Caco-2 (cell line): ENCODE data around the gene KDM4F. TPM values are rescaled to one million over a fixed set of nuclear protein-coding genes. Genes with fewer than 3 reads are reported as not detected.

ENCODE experiments used
- BruUV-seq: library from RNA; stranded (reverse); fragments of 400-500 nt; replicated peaks from 2 replicates; lab custom pipeline; 2021; lab: Mats Ljungman, UMichigan
- CTCF ChIA-PET: fragments of 300-600 bp; sonication (Branson Sonifier 250); formaldehyde crosslinking; loops from one replicate; lab custom pipeline; 2022; ENCODE audit warnings: antibody characterized with exemption; lab: Charles Lee
- POLR2A ChIA-PET: fragments of 300-600 bp; sonication (Branson Sonifier 250); formaldehyde crosslinking; loops from one replicate; lab custom pipeline; 2022; ENCODE audit warnings: antibody characterized with exemption; lab: Charles Lee
- DNase-seq, 2 experiments: peaks; one replicate each; pipeline versions ENCODE4 v3.0.0 to v3.0.0-alpha.2; 2020 to 2022
- H3K27me3 ChIP-seq: replicated peaks from 2 replicates; pipeline ENCODE4 v1.6.0; 2011; ENCODE audit warnings: low read length; ENCODE audit not compliant: control insufficient read depth, insufficient read depth
- H3K36me3 ChIP-seq: 2 replicates; pipeline ENCODE4 v1.5.1; 2011; ENCODE audit warnings: low read length; ENCODE audit not compliant: control insufficient read depth, insufficient read depth
- H3K4me1 ChIP-seq: fragments of 250-450 bp; sonication (Bioruptor Pico); 2 replicates; pipeline ENCODE4 v1.5.1; 2020; ENCODE audit warnings: mild to moderate bottlenecking
- H3K4me3 ChIP-seq: 2 replicates; pipeline ENCODE4 v1.5.1; 2011; ENCODE audit warnings: low read depth, mild to moderate bottlenecking, control low read depth, low read length
- H3K9me3 ChIP-seq: fragments of 250-450 bp; sonication (Bioruptor Pico); 2 replicates; pipeline ENCODE4 v1.5.1; 2020; ENCODE audit warnings: mild to moderate bottlenecking, moderate library complexity
- H3K27ac Mint-ChIP-seq: one replicate; pipeline ENCODE4 v1.8.0; 2022; ENCODE audit warnings: mixed read lengths; ENCODE audit not compliant: unreplicated experiment
- H3K27me3 Mint-ChIP-seq: one replicate; pipeline ENCODE4 v1.8.0; 2022; ENCODE audit warnings: mixed read lengths; ENCODE audit not compliant: insufficient read depth, unreplicated experiment
- H3K36me3 Mint-ChIP-seq: one replicate; pipeline ENCODE4 v1.8.0; 2022; ENCODE audit warnings: mild to moderate bottlenecking, mixed read lengths; ENCODE audit not compliant: insufficient read depth, unreplicated experiment
- H3K4me1 Mint-ChIP-seq: one replicate; pipeline ENCODE4 v1.8.0; 2022; ENCODE audit warnings: low read depth, mixed read lengths; ENCODE audit not compliant: unreplicated experiment
- H3K4me3 Mint-ChIP-seq: one replicate; pipeline ENCODE4 v1.8.0; 2022; ENCODE audit warnings: mild to moderate bottlenecking, moderate library complexity, mixed read lengths; ENCODE audit not compliant: unreplicated experiment
- H3K9me3 Mint-ChIP-seq: one replicate; pipeline ENCODE4 v1.8.0; 2022; ENCODE audit warnings: mixed read lengths; ENCODE audit not compliant: unreplicated experiment
- intact Hi-C: fragments of 100-400 bp; cut with micrococcal nuclease; formaldehyde crosslinking; loops from one replicate; pipeline ENCODE4 v1.10.0; 2022; ENCODE audit not compliant: unreplicated experiment
- total RNA-seq: library from RNA; stranded (reverse); gene quantifications from 2 replicates; pipeline ENCODE4 v1.2.3, GENCODE V29; 2022
- TF ChIP-seq, protein P1 (sequence below), 2 experiments: fragments of 200-600 bp in 1 of 2; IDR thresholded peaks; 1 replicate in 1 of 2; 2 replicates in 1 of 2; pipeline versions ENCODE4 v1.5.1 to v1.8.0; 2011 to 2022; ENCODE audit warnings: antibody characterized with exemption in 1 of 2, control low read depth in 1 of 2, inconsistent platforms in 1 of 2, low read depth in 1 of 2, low read length in 1 of 2, mild to moderate bottlenecking in 1 of 2, moderate library complexity in 1 of 2; ENCODE audit not compliant: insufficient read depth in 1 of 2, severe bottlenecking in 1 of 2, unreplicated experiment in 1 of 2

KDM4F gene
- total RNA-seq, 1 experiment from 2014 or later, result not detected

DNA sequence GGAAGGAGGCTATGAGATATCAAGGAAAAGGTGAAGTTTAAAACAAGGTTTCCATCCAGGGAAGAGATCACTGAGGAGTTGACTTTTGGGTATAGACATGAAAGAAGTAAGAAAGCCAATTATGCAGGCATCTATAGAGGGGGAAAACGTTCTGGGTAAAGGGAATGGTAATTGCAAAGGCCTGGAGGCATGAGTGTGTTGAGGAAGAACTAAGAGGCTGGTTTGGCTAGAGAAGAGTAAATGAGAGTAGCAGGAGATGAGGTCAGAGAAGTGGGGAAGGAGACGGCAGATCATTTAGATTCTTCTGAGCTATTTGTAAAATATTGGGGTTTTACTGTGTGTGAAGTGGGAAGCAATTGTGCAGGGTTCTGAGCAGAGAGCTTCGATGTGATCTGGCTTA is 48.0 kb downstream of the KDM4F start:
- H3K4me3 Mint-ChIP-seq, result no peak overlapping the region
- TF ChIP-seq, protein P1, sequence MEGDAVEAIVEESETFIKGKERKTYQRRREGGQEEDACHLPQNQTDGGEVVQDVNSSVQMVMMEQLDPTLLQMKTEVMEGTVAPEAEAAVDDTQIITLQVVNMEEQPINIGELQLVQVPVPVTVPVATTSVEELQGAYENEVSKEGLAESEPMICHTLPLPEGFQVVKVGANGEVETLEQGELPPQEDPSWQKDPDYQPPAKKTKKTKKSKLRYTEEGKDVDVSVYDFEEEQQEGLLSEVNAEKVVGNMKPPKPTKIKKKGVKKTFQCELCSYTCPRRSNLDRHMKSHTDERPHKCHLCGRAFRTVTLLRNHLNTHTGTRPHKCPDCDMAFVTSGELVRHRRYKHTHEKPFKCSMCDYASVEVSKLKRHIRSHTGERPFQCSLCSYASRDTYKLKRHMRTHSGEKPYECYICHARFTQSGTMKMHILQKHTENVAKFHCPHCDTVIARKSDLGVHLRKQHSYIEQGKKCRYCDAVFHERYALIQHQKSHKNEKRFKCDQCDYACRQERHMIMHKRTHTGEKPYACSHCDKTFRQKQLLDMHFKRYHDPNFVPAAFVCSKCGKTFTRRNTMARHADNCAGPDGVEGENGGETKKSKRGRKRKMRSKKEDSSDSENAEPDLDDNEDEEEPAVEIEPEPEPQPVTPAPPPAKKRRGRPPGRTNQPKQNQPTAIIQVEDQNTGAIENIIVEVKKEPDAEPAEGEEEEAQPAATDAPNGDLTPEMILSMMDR (IDR thresholded peaks at IDR 0.05; ENCODE audit: insufficient read depth in 1 of 2, low read depth in 1 of 2, low read length in 1 of 2, severe bottlenecking in 1 of 2, unreplicated experiment in 1 of 2), result no peak
- H3K9me3 Mint-ChIP-seq, result no peaks in the 10 kb centered on the region
- ChIA-PET POLR2A (no interaction called here), CTCF (no interaction called here)
- Histone ChIP-seq H3K27me3 (no peaks in the 10 kb centered on the region), H3K9me3 (no peaks in the 10 kb centered on the region), H3K4me1 (peaks cover 26% of the 10 kb centered on the region), H3K4me3 (no peak overlapping the region), H3K36me3 (no peaks in the 10 kb centered on the region)
- intact Hi-C loops, result no loop called here
- BruUV-seq, result no TSS peak
- no peak overlapping the region for H3K27ac Mint-ChIP-seq
- peaks cover 14% of the 10 kb centered on the region for H3K4me1 Mint-ChIP-seq
- no peaks in the 10 kb centered on the region for H3K27me3 Mint-ChIP-seq
- no peaks in the 10 kb centered on the region for H3K36me3 Mint-ChIP-seq
- DNase-seq, result no peak

DNA sequence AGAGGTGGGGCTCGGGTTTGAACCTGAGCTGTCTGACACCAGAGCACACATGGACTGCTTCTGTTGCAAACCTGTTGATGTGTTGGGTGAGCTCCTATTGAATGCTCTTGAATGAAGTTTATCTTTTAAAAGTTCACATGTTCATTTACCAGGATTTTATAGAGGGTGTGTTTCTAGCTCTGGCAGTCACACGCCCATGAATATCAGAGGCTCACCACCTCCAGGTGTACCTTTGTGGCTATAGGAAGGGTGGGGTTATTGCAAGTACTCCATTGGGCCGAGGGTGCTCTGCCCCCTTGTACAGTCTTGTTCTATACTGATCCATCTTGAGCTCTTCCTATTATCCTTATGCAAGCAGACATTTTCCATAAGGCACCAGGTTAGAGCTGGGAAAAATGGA is 49.6 kb downstream of the KDM4F start:
- H3K27me3 Mint-ChIP-seq, result no peaks in the 10 kb centered on the region
- H3K4me1 Mint-ChIP-seq, result no peaks in the 10 kb centered on the region
- no peaks in the 10 kb centered on the region for H3K36me3 ChIP-seq
- no peaks in the 10 kb centered on the region for H3K9me3 Mint-ChIP-seq
- H3K27me3 ChIP-seq, result no peaks in the 10 kb centered on the region
- TF ChIP-seq, protein P1 (IDR thresholded peaks at IDR 0.05; ENCODE audit: insufficient read depth in 1 of 2, low read depth in 1 of 2, low read length in 1 of 2, severe bottlenecking in 1 of 2, unreplicated experiment in 1 of 2), result no peak
- no peak overlapping the region for H3K4me3 Mint-ChIP-seq
- DNase-seq, result no peak
- H3K4me3 ChIP-seq, result no peak overlapping the region
- H3K9me3 ChIP-seq, result no peaks in the 10 kb centered on the region
- CTCF ChIA-PET, result interaction anchor here (0.9 kb wide), 1 partner anchor 9 kb away, joined by 4 read pairs; no protein-coding TSS in a partner anchor
- no peaks in the 10 kb centered on the region for H3K36me3 Mint-ChIP-seq
- POLR2A ChIA-PET, result no interaction called here
- 0 out of 2 replicates have a peak, but pooled peaks cover 10% of the 10 kb centered on the region for H3K4me1 ChIP-seq
- H3K27ac Mint-ChIP-seq, result no peak overlapping the region
- intact Hi-C loops, result no loop called here
- BruUV-seq, result no TSS peak

DNA sequence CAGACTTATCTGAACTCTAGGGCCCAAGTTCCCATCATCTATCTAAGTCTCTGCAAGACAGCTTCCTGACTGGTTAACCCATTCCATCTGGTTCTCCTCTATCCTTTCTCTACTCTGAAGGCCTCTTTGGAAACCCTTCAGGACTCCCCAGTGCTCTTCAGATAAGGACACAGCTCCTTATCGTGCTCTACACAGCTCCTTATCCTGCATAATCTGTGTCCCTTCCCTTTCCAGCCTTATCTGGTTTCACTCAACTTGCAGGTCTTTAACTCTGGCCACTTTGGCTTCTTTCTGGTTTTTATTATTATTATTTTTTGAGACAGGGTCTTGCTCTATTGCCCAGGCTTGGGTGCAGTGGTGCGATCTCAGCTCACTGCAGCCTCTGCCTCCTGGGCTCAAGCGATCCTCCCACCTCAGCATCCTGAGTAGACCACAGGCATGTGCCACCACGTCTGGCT is 51.0 kb downstream of the KDM4F start:
- no peak overlapping the region for H3K4me3 Mint-ChIP-seq
- H3K4me1 ChIP-seq, result no peaks in the 10 kb centered on the region
- no peaks in the 10 kb centered on the region for H3K36me3 Mint-ChIP-seq
- TF ChIP-seq, protein P1 (IDR thresholded peaks at IDR 0.05; ENCODE audit: insufficient read depth in 1 of 2, low read depth in 1 of 2, low read length in 1 of 2, severe bottlenecking in 1 of 2, unreplicated experiment in 1 of 2), result no peak
- CTCF ChIA-PET, result no interaction called here
- intact Hi-C loops, result no loop called here
- no peaks in the 10 kb centered on the region for H3K36me3 ChIP-seq
- no peaks in the 10 kb centered on the region for H3K9me3 Mint-ChIP-seq
- H3K27ac Mint-ChIP-seq, result no peak overlapping the region
- no peaks in the 10 kb centered on the region for H3K27me3 ChIP-seq
- DNase-seq, result no peak
- H3K4me1 Mint-ChIP-seq, result no peaks in the 10 kb centered on the region
- H3K27me3 Mint-ChIP-seq, result no peaks in the 10 kb centered on the region
- H3K9me3 ChIP-seq, result no peaks in the 10 kb centered on the region
- H3K4me3 ChIP-seq, result no peak overlapping the region
- BruUV-seq, result no TSS peak
- POLR2A ChIA-PET, result no interaction called here

Other genes with a start within 250 kb of the KDM4F start
- gene CWC15, start 75.9 kb upstream of the KDM4F start, total RNA-seq, result 137 and 144 TPM in 2 replicates
- 0.95 and 1.2 TPM in 2 replicates for gene KDM4D, start 75.7 kb upstream of the KDM4F start, total RNA-seq
- gene KDM4E, start 24.2 kb upstream of the KDM4F start, total RNA-seq, result not detected in 2 replicates
- 44.5 and 52.4 TPM in 2 replicates for gene SRSF8, start 17.5 kb downstream of the KDM4F start, total RNA-seq
- gene ENDOD1, start 40.4 kb downstream of the KDM4F start, total RNA-seq, result 22.7 and 23.0 TPM in 2 replicates
- gene SESN3, start 181.8 kb downstream of the KDM4F start, total RNA-seq, result 28.2 and 29.2 TPM in 2 replicates